ENCODE data around the gene ATP8B4.

DNA sequence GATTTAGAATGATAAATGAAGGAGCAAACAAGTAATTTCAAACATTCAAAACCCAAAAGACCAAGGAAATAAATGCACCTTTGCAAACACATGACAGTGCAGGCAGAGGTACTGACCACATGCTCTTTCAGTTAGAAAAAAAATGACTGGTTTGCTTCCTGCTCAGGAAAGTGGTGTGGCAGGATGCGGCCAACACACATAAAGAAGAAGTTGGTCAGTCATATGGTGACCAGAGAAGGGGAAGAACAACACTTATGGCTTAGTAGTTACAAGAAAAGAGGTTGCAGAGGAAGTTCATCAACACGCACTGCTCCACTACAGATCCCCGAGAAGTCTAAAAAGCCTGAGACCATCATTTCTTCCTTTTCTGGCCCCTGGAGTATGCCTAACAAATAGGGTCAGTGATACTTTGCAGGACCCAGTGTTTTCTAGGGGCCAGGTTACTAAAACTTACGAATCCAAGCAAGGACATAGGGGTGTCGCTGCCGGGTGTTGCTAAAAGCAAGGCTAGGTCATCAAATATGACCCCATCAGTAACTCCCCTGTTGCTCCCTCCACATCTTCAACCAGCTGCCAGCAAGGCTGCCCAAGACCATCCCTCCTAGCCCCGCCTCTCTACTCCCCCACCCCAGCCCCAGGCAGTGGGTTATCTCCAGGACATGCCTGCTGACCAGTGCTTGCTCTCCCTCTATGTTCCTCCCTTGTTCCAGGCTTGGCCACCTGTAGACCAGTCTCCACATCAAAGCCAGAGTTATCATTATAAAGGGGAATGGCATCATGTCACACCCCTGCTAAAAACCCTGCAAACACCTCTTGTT is 11.2 kb downstream of the ATP8B4 start:
- TF ChIP-seq, protein P1, sequence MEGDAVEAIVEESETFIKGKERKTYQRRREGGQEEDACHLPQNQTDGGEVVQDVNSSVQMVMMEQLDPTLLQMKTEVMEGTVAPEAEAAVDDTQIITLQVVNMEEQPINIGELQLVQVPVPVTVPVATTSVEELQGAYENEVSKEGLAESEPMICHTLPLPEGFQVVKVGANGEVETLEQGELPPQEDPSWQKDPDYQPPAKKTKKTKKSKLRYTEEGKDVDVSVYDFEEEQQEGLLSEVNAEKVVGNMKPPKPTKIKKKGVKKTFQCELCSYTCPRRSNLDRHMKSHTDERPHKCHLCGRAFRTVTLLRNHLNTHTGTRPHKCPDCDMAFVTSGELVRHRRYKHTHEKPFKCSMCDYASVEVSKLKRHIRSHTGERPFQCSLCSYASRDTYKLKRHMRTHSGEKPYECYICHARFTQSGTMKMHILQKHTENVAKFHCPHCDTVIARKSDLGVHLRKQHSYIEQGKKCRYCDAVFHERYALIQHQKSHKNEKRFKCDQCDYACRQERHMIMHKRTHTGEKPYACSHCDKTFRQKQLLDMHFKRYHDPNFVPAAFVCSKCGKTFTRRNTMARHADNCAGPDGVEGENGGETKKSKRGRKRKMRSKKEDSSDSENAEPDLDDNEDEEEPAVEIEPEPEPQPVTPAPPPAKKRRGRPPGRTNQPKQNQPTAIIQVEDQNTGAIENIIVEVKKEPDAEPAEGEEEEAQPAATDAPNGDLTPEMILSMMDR (IDR thresholded peaks at IDR 0.05; ENCODE audit: low read depth, low read length): no peak
- TF ChIP-seq POLR2A (IDR thresholded peaks at IDR 0.05; ENCODE audit: extremely low read depth, insufficient read length): no peak
- TF ChIP-seq, protein P2, sequence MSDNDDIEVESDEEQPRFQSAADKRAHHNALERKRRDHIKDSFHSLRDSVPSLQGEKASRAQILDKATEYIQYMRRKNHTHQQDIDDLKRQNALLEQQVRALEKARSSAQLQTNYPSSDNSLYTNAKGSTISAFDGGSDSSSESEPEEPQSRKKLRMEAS (IDR thresholded peaks at IDR 0.05; ENCODE audit: low read depth, low read length): peak; percentile 99

All from NB4 (cell line).